Measurements from ENCODE around the gene RFX1. TPM values are rescaled to one million over a fixed set of nuclear protein-coding genes. Genes with fewer than 3 reads are reported as not detected.
"Not testable (repeated sequence)": the region's sequence is repeated elsewhere in the genome, so short reads cannot be mapped to it uniquely, and the experiment has no call there.

RFX1 gene
- total RNA-seq, 4 donors from 2014 or later = 2.0 to 5.9 (median 3.9) TPM

- Histone ChIP-seq H3K9me3 (peaks cover 0 to 9% (median 0%) of the 10 kb centered on the region in 3 donors), H3K4me1 (peaks cover 0 to 13% (median 8%) of the 10 kb centered on the region in 3 donors), H3K27ac (no peak overlapping the region), H3K27me3 (peaks cover 10% of the 10 kb centered on the region), H3K36me3 (peaks cover 0 to 7% of the 10 kb centered on the region in 2 donors), H3K4me3 (no peak overlapping the region)
- ATAC-seq = no peak
- WGBS, 2 donors (ENCODE audit: low coverage in 1 of 2) = 67 to 91% methylated on average over 1 to 3 of the region's 3 CpGs
- TF ChIP-seq POLR2A (IDR thresholded peaks at IDR 0.05) (no peak), EP300 (IDR thresholded peaks at IDR 0.05) (no peak), CTCF (IDR thresholded peaks at IDR 0.05) (no peak)
Measured at GRCh38 chr19:14053032-14053431, 46.9 kb upstream of the RFX1 start.

GRCh38 chr19:14052470-14052869 is 46.4 kb upstream of the RFX1 start:
- no peak for ATAC-seq
- Histone ChIP-seq H3K36me3 (peaks cover 0 to 7% of the 10 kb centered on the region in 2 donors), H3K4me3 (no peak overlapping the region), H3K9me3 (peaks cover 0 to 9% (median 0%) of the 10 kb centered on the region in 3 donors), H3K27me3 (peaks cover 4% of the 10 kb centered on the region), H3K27ac (no peak overlapping the region), H3K4me1 (peaks cover 0 to 7% (median 3%) of the 10 kb centered on the region in 3 donors)
- 84 to 88% methylated on average over 3 to 6 of the region's 6 CpGs for WGBS, 2 donors (ENCODE audit: low coverage in 1 of 2)
- TF ChIP-seq POLR2A (IDR thresholded peaks at IDR 0.05) (no peak), CTCF (IDR thresholded peaks at IDR 0.05) (no peak), EP300 (IDR thresholded peaks at IDR 0.05) (no peak), POLR2AphosphoS5 (IDR thresholded peaks at IDR 0.05) (no peak)

- TF ChIP-seq EP300 (IDR thresholded peaks at IDR 0.05) (no peak), POLR2A (IDR thresholded peaks at IDR 0.05) (no peak), CTCF (IDR thresholded peaks at IDR 0.05) (no peak), POLR2AphosphoS5 (IDR thresholded peaks at IDR 0.05) (no peak)
- Histone ChIP-seq H3K9me3 (peaks cover 0 to 9% (median 0%) of the 10 kb centered on the region in 3 donors), H3K4me1 (peaks cover 0 to 2% (median 1%) of the 10 kb centered on the region in 3 donors), H3K27ac (no peak overlapping the region), H3K36me3 (peaks cover 0 to 7% of the 10 kb centered on the region in 2 donors), H3K4me3 (no peak overlapping the region), H3K27me3 (peaks cover under 1% of the 10 kb centered on the region)
- ATAC-seq = no peak
- WGBS, 2 donors (ENCODE audit: low coverage in 1 of 2) = no CpG with 5 or more reads among the region's 9 CpGs
Measured at GRCh38 chr19:14051980-14052379, 45.9 kb upstream of the RFX1 start.

- ATAC-seq, H3K4me1 ChIP-seq, H3K27me3 ChIP-seq, H3K27ac ChIP-seq, H3K4me3 ChIP-seq, H3K36me3 ChIP-seq, H3K9me3 ChIP-seq: not testable (repeated sequence)
- 98% methylated on average over 8 of the region's 11 CpGs; no CpG with 5 or more reads in 1 of the 2 donors for WGBS, 2 donors (ENCODE audit: low coverage in 1 of 2)
Measured at GRCh38 chr19:14050961-14051360, 44.8 kb upstream of the RFX1 start.

- peaks cover 0 to 9% (median 0%) of the 10 kb centered on the region in 3 donors for H3K9me3 ChIP-seq
- no peak overlapping the region for H3K4me3 ChIP-seq
- TF ChIP-seq CTCF (IDR thresholded peaks at IDR 0.05) (no peak), EP300 (IDR thresholded peaks at IDR 0.05) (no peak), POLR2AphosphoS5 (IDR thresholded peaks at IDR 0.05) (no peak), POLR2A (IDR thresholded peaks at IDR 0.05) (no peak)
- ATAC-seq = no peak
- H3K27me3 ChIP-seq = no peaks in the 10 kb centered on the region
- no peaks in the 10 kb centered on the region for H3K4me1 ChIP-seq
- 94% methylated on average over 2 of the region's 4 CpGs; no CpG with 5 or more reads in 1 of the 2 donors for WGBS, 2 donors (ENCODE audit: low coverage in 1 of 2)
- H3K36me3 ChIP-seq = peaks cover 0 to 7% of the 10 kb centered on the region in 2 donors
- H3K27ac ChIP-seq = no peak overlapping the region
Measured at GRCh38 chr19:14050512-14050911, 44.4 kb upstream of the RFX1 start.
